Measurements from ENCODE around the gene NFIX.

NFIX gene

GRCh38 chr19:13014101-13014920, 19.0 kb downstream of the NFIX start:
- TF ChIP-seq CTCF (conservative IDR thresholded peaks at IDR 0.05), result no peak
- peak; percentile 31; the same call in 1 of the 2 replicates for TF ChIP-seq ZFX (IDR thresholded peaks at IDR 0.05)
- H3K27ac ChIP-seq, result peak overlapping the region; percentile 100

GRCh38 chr19:13014921-13015280, 19.6 kb downstream of the NFIX start:
- TF ChIP-seq ZFX (IDR thresholded peaks at IDR 0.05) (no peak), CTCF (conservative IDR thresholded peaks at IDR 0.05) (no peak)
- peak overlapping the region; percentile 100 for H3K27ac ChIP-seq

GRCh38 chr19:13015361-13016223, 20.3 kb downstream of the NFIX start:
- TF ChIP-seq CTCF (conservative IDR thresholded peaks at IDR 0.05), result no peak
- TF ChIP-seq ZFX (IDR thresholded peaks at IDR 0.05), result no peak
- peak overlapping the region; percentile 100 for H3K27ac ChIP-seq

GRCh38 chr19:13016245-13016627, 21.0 kb downstream of the NFIX start:
- H3K27ac ChIP-seq, result peak overlapping the region; percentile 100
- TF ChIP-seq CTCF (conservative IDR thresholded peaks at IDR 0.05) (no peak), ZFX (IDR thresholded peaks at IDR 0.05) (no peak)

GRCh38 chr19:13016628-13017305, 21.5 kb downstream of the NFIX start:
- peak overlapping the region; percentile 100 for H3K27ac ChIP-seq
- no peak for TF ChIP-seq CTCF (conservative IDR thresholded peaks at IDR 0.05)
- TF ChIP-seq ZFX (IDR thresholded peaks at IDR 0.05), result no peak

GRCh38 chr19:13017306-13018034, 22.2 kb downstream of the NFIX start:
- TF ChIP-seq ZFX (IDR thresholded peaks at IDR 0.05), result no peak
- H3K27ac ChIP-seq, result peak overlapping the region; percentile 100

Data from C4-2B (cell line).